ENCODE data around the gene NBAS. TPM values are rescaled to one million over a fixed set of nuclear protein-coding genes. Genes with fewer than 3 reads are reported as not detected.

NBAS gene
- total and polyA plus RNA-seq, 2 of the 4 experiments (the other 2 are of a cell fraction): 22.3 to 105 TPM

DNA sequence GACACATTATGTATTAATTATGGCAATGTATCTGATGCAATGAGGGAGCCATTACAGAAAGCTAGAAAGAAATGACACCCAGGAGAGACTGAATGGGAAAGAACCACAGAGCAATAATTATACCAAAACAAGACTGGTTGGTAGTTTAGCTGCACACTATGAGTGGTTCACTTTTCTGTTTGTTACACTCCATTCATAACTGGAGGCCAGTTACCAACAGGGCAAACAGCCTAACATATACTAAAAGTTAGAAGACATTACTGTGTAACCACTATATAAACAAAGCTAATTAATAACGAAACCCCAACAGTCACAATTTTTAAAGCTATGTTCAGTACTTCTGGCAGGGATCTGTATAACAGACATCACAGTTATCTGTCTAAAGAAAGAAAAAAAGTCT, 49.4 kb downstream of the NBAS start:
- Histone ChIP-seq H3K18ac (ENCODE audit: low read depth, low read length) (no peak overlapping the region), H2BK20ac (ENCODE audit: low read depth, low read length) (no peak overlapping the region), H3K27me3 (ENCODE audit: control insufficient read depth, insufficient read depth, low read length) (no peaks in the 10 kb centered on the region), H2AK9ac (replicated peaks; ENCODE audit: low read depth, low read length, poor library complexity) (no peak overlapping the region), H3K4me3 (ENCODE audit: insufficient read depth, low read depth, low read length) (no peak overlapping the region), H3K9me1 (ENCODE audit: insufficient read depth, low read length) (peaks cover 3% of the 10 kb centered on the region; the same call in 1 of the 2 replicates), H4K5ac (ENCODE audit: low read depth, low read length) (no peak overlapping the region), H2BK15ac (ENCODE audit: low read depth, low read length) (no peak overlapping the region), H2AFZ (replicated peaks; ENCODE audit: low read length, poor library complexity) (no peak overlapping the region), H4K91ac (ENCODE audit: insufficient read depth, low read depth, low read length) (no peak overlapping the region), H3K9me3 (ENCODE audit: control insufficient read depth, insufficient read depth, low read length) (no peaks in the 10 kb centered on the region; the same call in 1 of the 2 replicates), H3K56ac (ENCODE audit: extremely low read depth, insufficient read depth, low read length) (no peak overlapping the region), H3K23ac (ENCODE audit: low read depth, low read length) (no peak overlapping the region), H4K20me1 (ENCODE audit: insufficient read depth, low read length) (no peaks in the 10 kb centered on the region), H3K9ac (ENCODE audit: low read depth, low read length) (no peak overlapping the region), H2BK5ac (ENCODE audit: low read depth, low read length, poor library complexity, severe bottlenecking) (no peak overlapping the region), H2BK120ac (ENCODE audit: low read depth, low read length) (no peak overlapping the region), H3K4ac (ENCODE audit: low read depth, low read length) (no peak overlapping the region), H3K4me2 (ENCODE audit: low read depth, low read length) (no peak overlapping the region), H3K79me1 (ENCODE audit: low read depth in 1 of 2, low read length in 2 of 2) (peaks cover 0 to 9% of the 10 kb centered on the region in 2 experiments; a peak in 2 of 4 replicates), H3K36me3 (ENCODE audit: control insufficient read depth, insufficient read depth, low read length) (peaks cover 9% of the 10 kb centered on the region), H3K4me1 (ENCODE audit: control insufficient read depth, insufficient read depth, low read length) (peaks cover 3% of the 10 kb centered on the region; the same call in 1 of the 2 replicates), H2AK5ac (ENCODE audit: low read depth, low read length) (no peak overlapping the region), H4K8ac (ENCODE audit: low read depth in 2 of 2, low read length in 2 of 2) (no peak overlapping the region), H3K27ac (ENCODE audit: insufficient read depth, low read length) (no peak overlapping the region), H3K14ac (replicated peaks; ENCODE audit: low read depth, low read length) (no peak overlapping the region)
- intact Hi-C loops (cut with micrococcal nuclease): no loop called here
- dilution Hi-C loops (cut with HindIII; ENCODE audit: low sequenced_read_pairs, unreplicated experiment): no loop called here
- ChIA-PET POLR2A (ENCODE audit: unreplicated experiment) (no interaction called here), CTCF (interaction anchor here (1.6 kb wide), 1 partner anchor 10 kb away, joined by 5 read pairs; no protein-coding TSS in a partner anchor)
- no peak for TF ChIP-seq CEBPB (IDR thresholded peaks at IDR 0.05; ENCODE audit: low read depth, low read length)
- no TSS peak for BruUV-seq (replicated peaks)
- in situ Hi-C loops (cut with MboI; ENCODE audit: low sequenced_read_pairs): no loop called here
- DNase-seq (no peak), ATAC-seq (ENCODE audit: low read depth) (peak; percentile 29; the same call in 1 of the 2 replicates)
- no CpG with 5 or more reads among the region's 1 CpG for WGBS, 2 experiments (ENCODE audit: extremely low coverage in 2 of 2, insufficient read length in 1 of 2)

Measured in IMR-90 (cell line).